ENCODE measurements around the gene PADI6. TPM values are rescaled to one million over a fixed set of nuclear protein-coding genes. Genes with fewer than 3 reads are reported as not detected.
A peak's percentile ranks its signal among the peaks of the same experiment; 100 is the strongest.

The PADI6 gene
- polyA plus RNA-seq (2013): not detected

- Histone ChIP-seq H3K36me3 (ENCODE audit: control insufficient read depth in 4 of 4, insufficient read depth in 4 of 4, low read length in 3 of 4) (no peaks in the 10 kb centered on the region), H3K9me3 (ENCODE audit: control extremely low read depth in 1 of 5, control insufficient read depth in 4 of 5, insufficient read depth in 2 of 5, low read depth in 1 of 5, low read length in 4 of 5) (no peaks in the 10 kb centered on the region), H3K27me3 (replicated peaks in 2 of 5; ENCODE audit: control insufficient read depth in 4 of 5, insufficient read depth in 5 of 5, low read length in 4 of 5) (no peaks in the 10 kb centered on the region), H3K4me1 (ENCODE audit: control extremely low read depth in 1 of 4, control insufficient read depth in 4 of 4, insufficient read depth in 4 of 4, low read length in 3 of 4) (peaks cover 0 to 9% (median 4%) of the 10 kb centered on the region in 4 experiments), H3K27ac (ENCODE audit: insufficient read depth in 1 of 2, low read depth in 1 of 2, low read length in 2 of 2, poor library complexity in 1 of 2, severe bottlenecking in 2 of 2) (no peak within 1 kb of the TSS), H3K4me3 (ENCODE audit: control insufficient read depth in 1 of 7, extremely low read depth in 1 of 7, insufficient read depth in 4 of 7, low read depth in 2 of 7, low read length in 6 of 7) (no peak within 1 kb of the TSS)
- POLR2A ChIA-PET: interaction anchor here (0.6 kb wide), 1 partner anchor 54 kb away, joined by 3 read pairs; no protein-coding TSS in a partner anchor
- CTCF ChIA-PET: interaction anchor here (0.6 to 2.1 kb wide), 9 partner anchors 9 to 314 kb away, joined by 3 to 13 read pairs (median 4); no protein-coding TSS in a partner anchor
- no peak for DNase-seq
- WGBS (ENCODE audit: insufficient coverage): 98% methylated on average over 6 of the region's 7 CpGs
These were observed at the start of gene PADI6 for GRCh38 chr1:17371896-17372295. PADI6 (plus strand) TSS chr1:17372196; CDS start chr1:17372246, 50 bp downstream.

DNA sequence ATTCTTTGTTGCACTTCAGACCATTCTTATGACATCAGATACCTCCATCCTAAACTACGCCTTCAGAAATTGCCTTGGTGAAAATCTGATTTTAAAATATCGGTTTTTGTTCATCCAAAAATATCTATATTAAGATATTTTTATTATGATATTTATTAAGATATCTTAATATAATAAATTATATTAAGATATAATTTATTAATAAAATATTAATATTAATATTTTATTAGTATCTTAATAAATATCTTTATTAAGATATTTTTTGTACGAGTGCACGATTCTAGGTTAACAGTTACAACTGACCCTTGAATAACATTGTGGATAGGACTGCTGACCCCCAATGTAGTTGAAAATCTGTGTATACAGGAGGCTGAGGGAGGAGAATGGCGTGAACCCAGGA is 43.1 kb upstream of the PADI6 start:
- ChIA-PET CTCF (no interaction called here), POLR2A (no interaction called here)
- whole genome bisulfite sequencing (ENCODE audit: insufficient coverage): no CpG with 5 or more reads among the region's 5 CpGs
- H3K27me3 ChIP-seq (replicated peaks in 2 of 5; ENCODE audit: control insufficient read depth in 4 of 5, insufficient read depth in 5 of 5, low read length in 4 of 5): no peaks in the 10 kb centered on the region
- DNase-seq: no peak
- no peak overlapping the region for H3K4me3 ChIP-seq (ENCODE audit: control insufficient read depth in 1 of 7, extremely low read depth in 1 of 7, insufficient read depth in 4 of 7, low read depth in 2 of 7, low read length in 6 of 7)
- H3K9me3 ChIP-seq (ENCODE audit: control extremely low read depth in 1 of 5, control insufficient read depth in 4 of 5, insufficient read depth in 2 of 5, low read depth in 1 of 5, low read length in 4 of 5): no peaks in the 10 kb centered on the region
- H3K4me1 ChIP-seq (ENCODE audit: control extremely low read depth in 1 of 4, control insufficient read depth in 4 of 4, insufficient read depth in 4 of 4, low read length in 3 of 4): no peaks in the 10 kb centered on the region
- H3K27ac ChIP-seq (ENCODE audit: insufficient read depth in 1 of 2, low read depth in 1 of 2, low read length in 2 of 2, poor library complexity in 1 of 2, severe bottlenecking in 2 of 2): no peak overlapping the region
- H3K36me3 ChIP-seq (ENCODE audit: control insufficient read depth in 4 of 4, insufficient read depth in 4 of 4, low read length in 3 of 4): peaks cover 0 to 3% (median under 1%) of the 10 kb centered on the region in 4 experiments

GRCh38 chr1:17329610-17330009 is 42.4 kb upstream of the PADI6 start:
- CTCF ChIA-PET: no interaction called here
- Histone ChIP-seq H3K36me3 (ENCODE audit: control insufficient read depth in 4 of 4, insufficient read depth in 4 of 4, low read length in 3 of 4) (peaks cover 0 to 3% (median under 1%) of the 10 kb centered on the region in 4 experiments), H3K4me3 (ENCODE audit: control insufficient read depth in 1 of 7, extremely low read depth in 1 of 7, insufficient read depth in 4 of 7, low read depth in 2 of 7, low read length in 6 of 7) (no peak overlapping the region), H3K27me3 (replicated peaks in 2 of 5; ENCODE audit: control insufficient read depth in 4 of 5, insufficient read depth in 5 of 5, low read length in 4 of 5) (no peaks in the 10 kb centered on the region), H3K27ac (ENCODE audit: insufficient read depth in 1 of 2, low read depth in 1 of 2, low read length in 2 of 2, poor library complexity in 1 of 2, severe bottlenecking in 2 of 2) (no peak overlapping the region), H3K9me3 (ENCODE audit: control extremely low read depth in 1 of 5, control insufficient read depth in 4 of 5, insufficient read depth in 2 of 5, low read depth in 1 of 5, low read length in 4 of 5) (no peaks in the 10 kb centered on the region), H3K4me1 (ENCODE audit: control extremely low read depth in 1 of 4, control insufficient read depth in 4 of 4, insufficient read depth in 4 of 4, low read length in 3 of 4) (no peaks in the 10 kb centered on the region)
- DNase-seq: no peak
- POLR2A ChIA-PET: no interaction called here
- 79% methylated on average over 2 of the region's 4 CpGs for WGBS (ENCODE audit: insufficient coverage)

- CTCF ChIA-PET: interaction anchor here (1.1 to 1.6 kb wide), 2 partner anchors 54 to 59 kb away, joined by 3 to 5 read pairs; no protein-coding TSS in a partner anchor
- POLR2A ChIA-PET: no interaction called here
- DNase-seq: no peak
These were observed 41.1 kb upstream of the PADI6 start for GRCh38 chr1:17330856-17331255.

DNA sequence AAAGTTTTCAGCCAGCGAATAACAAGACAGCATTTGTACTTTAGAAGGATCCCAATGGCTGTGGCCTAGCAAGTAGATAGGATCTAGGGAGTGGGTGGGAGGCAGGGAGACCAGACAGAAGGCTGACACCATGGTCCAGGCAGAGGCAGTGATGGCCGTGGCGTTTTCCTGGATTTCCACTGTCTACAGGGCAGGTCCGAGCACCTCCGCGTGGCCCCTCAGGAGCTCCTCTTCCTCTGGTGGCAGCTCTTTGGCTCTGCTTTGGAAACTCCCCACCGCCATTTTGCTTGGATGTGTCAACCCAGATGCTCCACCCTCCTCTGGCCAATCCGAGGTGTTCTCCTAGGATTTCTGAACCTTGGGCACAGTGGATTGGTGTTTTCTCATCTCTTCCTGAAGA is 38.9 kb upstream of the PADI6 start:
- H3K36me3 ChIP-seq (ENCODE audit: control insufficient read depth in 4 of 4, insufficient read depth in 4 of 4, low read length in 3 of 4): peaks cover 0 to 3% (median under 1%) of the 10 kb centered on the region in 4 experiments
- H3K4me3 ChIP-seq (ENCODE audit: control insufficient read depth in 1 of 7, extremely low read depth in 1 of 7, insufficient read depth in 4 of 7, low read depth in 2 of 7, low read length in 6 of 7): no peak overlapping the region
- H3K27me3 ChIP-seq (replicated peaks in 2 of 5; ENCODE audit: control insufficient read depth in 4 of 5, insufficient read depth in 5 of 5, low read length in 4 of 5): no peaks in the 10 kb centered on the region
- WGBS (ENCODE audit: insufficient coverage): 99% methylated on average over 8 of the region's 8 CpGs
- no peaks in the 10 kb centered on the region for H3K9me3 ChIP-seq (ENCODE audit: control extremely low read depth in 1 of 5, control insufficient read depth in 4 of 5, insufficient read depth in 2 of 5, low read depth in 1 of 5, low read length in 4 of 5)
- H3K27ac ChIP-seq (ENCODE audit: insufficient read depth in 1 of 2, low read depth in 1 of 2, low read length in 2 of 2, poor library complexity in 1 of 2, severe bottlenecking in 2 of 2): no peak overlapping the region
- H3K4me1 ChIP-seq (ENCODE audit: control extremely low read depth in 1 of 4, control insufficient read depth in 4 of 4, insufficient read depth in 4 of 4, low read length in 3 of 4): no peaks in the 10 kb centered on the region
- ChIA-PET POLR2A (no interaction called here), CTCF (interaction anchor here (1.0 to 2.9 kb wide), 5 partner anchors 42 to 68 kb away, joined by 3 to 10 read pairs (median 4); no protein-coding TSS in a partner anchor)
- no peak for DNase-seq

More at GRCh38 chr1:17330856-17331255, 41.1 kb upstream of the PADI6 start:
- Histone ChIP-seq H3K27ac (ENCODE audit: insufficient read depth in 1 of 2, low read depth in 1 of 2, low read length in 2 of 2, poor library complexity in 1 of 2, severe bottlenecking in 2 of 2) (no peak overlapping the region), H3K4me1 (ENCODE audit: control extremely low read depth in 1 of 4, control insufficient read depth in 4 of 4, insufficient read depth in 4 of 4, low read length in 3 of 4) (no peaks in the 10 kb centered on the region), H3K36me3 (ENCODE audit: control insufficient read depth in 4 of 4, insufficient read depth in 4 of 4, low read length in 3 of 4) (peaks cover 0 to 3% (median under 1%) of the 10 kb centered on the region in 4 experiments), H3K27me3 (replicated peaks in 2 of 5; ENCODE audit: control insufficient read depth in 4 of 5, insufficient read depth in 5 of 5, low read length in 4 of 5) (no peaks in the 10 kb centered on the region), H3K4me3 (ENCODE audit: control insufficient read depth in 1 of 7, extremely low read depth in 1 of 7, insufficient read depth in 4 of 7, low read depth in 2 of 7, low read length in 6 of 7) (no peak overlapping the region), H3K9me3 (ENCODE audit: control extremely low read depth in 1 of 5, control insufficient read depth in 4 of 5, insufficient read depth in 2 of 5, low read depth in 1 of 5, low read length in 4 of 5) (no peaks in the 10 kb centered on the region)
- 78% methylated on average over 5 of the region's 7 CpGs for WGBS (ENCODE audit: insufficient coverage)

GRCh38 chr1:17335821-17336710 is 35.9 kb upstream of the PADI6 start:
- CTCF ChIA-PET: interaction anchor here (0.8 to 3.1 kb wide), 25 partner anchors 10 to 278 kb away, joined by 3 to 12 read pairs (median 5); partner anchors contain the start of genes PADI4 and PADI6
- Histone ChIP-seq H3K36me3 (ENCODE audit: control insufficient read depth in 4 of 4, insufficient read depth in 4 of 4, low read length in 3 of 4) (peaks cover 0 to 6% (median under 1%) of the 10 kb centered on the region in 4 experiments), H3K27me3 (replicated peaks in 2 of 5; ENCODE audit: control insufficient read depth in 4 of 5, insufficient read depth in 5 of 5, low read length in 4 of 5) (no peaks in the 10 kb centered on the region), H3K4me3 (ENCODE audit: control insufficient read depth in 1 of 7, extremely low read depth in 1 of 7, insufficient read depth in 4 of 7, low read depth in 2 of 7, low read length in 6 of 7) (no peak overlapping the region), H3K9me3 (ENCODE audit: control extremely low read depth in 1 of 5, control insufficient read depth in 4 of 5, insufficient read depth in 2 of 5, low read depth in 1 of 5, low read length in 4 of 5) (no peaks in the 10 kb centered on the region), H3K4me1 (ENCODE audit: control extremely low read depth in 1 of 4, control insufficient read depth in 4 of 4, insufficient read depth in 4 of 4, low read length in 3 of 4) (no peaks in the 10 kb centered on the region), H3K27ac (ENCODE audit: insufficient read depth in 1 of 2, low read depth in 1 of 2, low read length in 2 of 2, poor library complexity in 1 of 2, severe bottlenecking in 2 of 2) (no peak overlapping the region)
- POLR2A ChIA-PET: interaction anchor here (0.7 to 1.6 kb wide), 2 partner anchors 32 to 65 kb away, joined by 3 to 5 read pairs; no protein-coding TSS in a partner anchor
- peak; percentile 64 to 81 (median 74) for DNase-seq
- WGBS (ENCODE audit: insufficient coverage): 46% methylated on average over 13 of the region's 20 CpGs

Measured in common myeloid progenitor, CD34-positive (primary cell).